HepG2 (cell line): Measurements from ENCODE around the gene LOXL3. TPM values are rescaled to one million over a fixed set of nuclear protein-coding genes. Genes with fewer than 3 reads are reported as not detected.
A peak's percentile ranks its signal among the peaks of the same experiment; 100 is the strongest.

Experiments used
- AKAP8 ChIP-seq: sonication (generic); formaldehyde crosslinking; IDR thresholded peaks from 2 replicates; pipeline ENCODE4 v1.5.1; 2020; ENCODE audit warnings: mild to moderate bottlenecking, missing genetic modification reagents
- ARID4A ChIP-seq: sonication (generic); formaldehyde crosslinking; IDR thresholded peaks from 2 replicates; pipeline ENCODE4 v1.5.0; 2020; ENCODE audit warnings: mild to moderate bottlenecking, missing genetic modification reagents, borderline replicate concordance
- CREM ChIP-seq, 2 experiments: sonication (generic) in 1 of 2; formaldehyde crosslinking in 1 of 2; IDR thresholded peaks; 2 replicates each; pipeline versions ENCODE4 v1.4.0 to v1.6.1; 2016 to 2020; ENCODE audit warnings: antibody characterized with exemption in 1 of 2, mild to moderate bottlenecking in 1 of 2, missing genetic modification reagents in 1 of 2
- KLF15 ChIP-seq: sonication (generic); formaldehyde crosslinking; IDR thresholded peaks from 2 replicates; pipeline ENCODE4 v1.8.1; 2023; ENCODE audit warnings: borderline replicate concordance, mild to moderate bottlenecking, inconsistent platforms, missing genetic modification reagents, mixed read lengths
- MIER2 ChIP-seq: IDR thresholded peaks from 2 replicates; pipeline ENCODE4 v1.6.1; 2016; ENCODE audit warnings: missing biosample characterization, missing genetic modification reagents
- NFE2L2 ChIP-seq: fragments of 150-350 bp; IDR thresholded peaks from 2 replicates; pipeline ENCODE4 v1.6.1; 2014; ENCODE audit warnings: low read length
- NFIC ChIP-seq: IDR thresholded peaks from 2 replicates; pipeline ENCODE4 v1.6.1; 2012; ENCODE audit warnings: mild to moderate bottlenecking, low read length, inconsistent platforms
- ONECUT2 ChIP-seq: sonication (generic); formaldehyde crosslinking; IDR thresholded peaks from 2 replicates; pipeline ENCODE4 v1.4.0; 2020; ENCODE audit warnings: missing genetic modification reagents
- PCBP1 ChIP-seq: fragments of 200-400 bp; formaldehyde crosslinking; IDR thresholded peaks from 2 replicates; pipeline ENCODE4 v1.6.1; 2017; ENCODE audit warnings: mild to moderate bottlenecking, low read depth, low read length, borderline replicate concordance
- REXO4 ChIP-seq: sonication (generic); formaldehyde crosslinking; IDR thresholded peaks from 2 replicates; pipeline ENCODE4 v1.8.0; 2022; ENCODE audit warnings: missing genetic modification reagents, mild to moderate bottlenecking, borderline replicate concordance
- ZNF331 ChIP-seq: sonication (generic); formaldehyde crosslinking; IDR thresholded peaks from 2 replicates; pipeline ENCODE4 v1.4.0; 2020; ENCODE audit warnings: missing genetic modification reagents
- ZNF577 ChIP-seq: sonication (generic); formaldehyde crosslinking; IDR thresholded peaks from 2 replicates; pipeline ENCODE4 v1.4.0; 2020; ENCODE audit warnings: mild to moderate bottlenecking, low read depth, missing genetic modification reagents, borderline replicate concordance
- ZNF747 ChIP-seq: sonication (generic); formaldehyde crosslinking; IDR thresholded peaks from 2 replicates; pipeline ENCODE4 v1.8.1; 2023; ENCODE audit warnings: missing genetic modification reagents, mild to moderate bottlenecking, borderline replicate concordance
- ZNF788 ChIP-seq: sonication (generic); formaldehyde crosslinking; IDR thresholded peaks from 2 replicates; pipeline ENCODE4 v1.5.0; 2020; ENCODE audit warnings: mild to moderate bottlenecking, missing genetic modification reagents, borderline replicate concordance
- ZSCAN25 ChIP-seq: sonication (generic); formaldehyde crosslinking; IDR thresholded peaks from 2 replicates; pipeline ENCODE4 v1.8.0; 2022; ENCODE audit warnings: mild to moderate bottlenecking, missing genetic modification reagents
- polyA plus RNA-seq, 8 experiments: library from polyadenylated mRNA; depleted of rRNA in 3 of 8; stranded (reverse) in 7 of 8; unstranded in 1 of 8; fragments of >200 nt; fragmentation: Illumina TruSeq in 4 of 8; extraction: Trizol in 4 of 8; gene quantifications; 2 replicates each; pipeline versions ENCODE4 v1.2.1 to v1.2.3, GENCODE V29; 2011 to 2016; ENCODE audit warnings: low read depth in 4 of 8, missing spikeins in 1 of 8, mixed read lengths in 1 of 8; ENCODE audit not compliant: insufficient read depth in 1 of 8
- total RNA-seq, 5 experiments: library from RNA; depleted of rRNA; stranded (reverse); fragments of >200 nt; fragmentation: Illumina TruSeq; extraction: Trizol; gene quantifications; 2 replicates each; pipeline ENCODE4 v1.2.3, GENCODE V29; 2016; ENCODE audit warnings: low read depth in 1 of 5
- TF ChIP-seq, protein P1 (sequence below): sonication (generic); IDR thresholded peaks from 2 replicates; pipeline ENCODE4 v1.6.1; 2016; ENCODE audit warnings: low read depth, borderline replicate concordance
- TF ChIP-seq, protein P2 (sequence below): sonication (generic); formaldehyde crosslinking; IDR thresholded peaks from 2 replicates; pipeline ENCODE4 v1.4.0; 2020; ENCODE audit warnings: missing genetic modification reagents, borderline replicate concordance
- TF ChIP-seq, protein P3 (sequence below): IDR thresholded peaks from 2 replicates; pipeline ENCODE4 v1.6.1; 2012; ENCODE audit warnings: low read depth, low read length, improper control_type of control experiment
- TF ChIP-seq, protein P4 (sequence below): sonication (generic); formaldehyde crosslinking; IDR thresholded peaks from 2 replicates; pipeline ENCODE4 v1.4.0; 2020; ENCODE audit warnings: mild to moderate bottlenecking, missing genetic modification reagents

The LOXL3 gene
- total and polyA plus RNA-seq, 2 of the 13 experiments (the other 11 are each of a cell fraction or from before 2014, with no cell fraction given): 0.55 to 6.5 TPM

DNA sequence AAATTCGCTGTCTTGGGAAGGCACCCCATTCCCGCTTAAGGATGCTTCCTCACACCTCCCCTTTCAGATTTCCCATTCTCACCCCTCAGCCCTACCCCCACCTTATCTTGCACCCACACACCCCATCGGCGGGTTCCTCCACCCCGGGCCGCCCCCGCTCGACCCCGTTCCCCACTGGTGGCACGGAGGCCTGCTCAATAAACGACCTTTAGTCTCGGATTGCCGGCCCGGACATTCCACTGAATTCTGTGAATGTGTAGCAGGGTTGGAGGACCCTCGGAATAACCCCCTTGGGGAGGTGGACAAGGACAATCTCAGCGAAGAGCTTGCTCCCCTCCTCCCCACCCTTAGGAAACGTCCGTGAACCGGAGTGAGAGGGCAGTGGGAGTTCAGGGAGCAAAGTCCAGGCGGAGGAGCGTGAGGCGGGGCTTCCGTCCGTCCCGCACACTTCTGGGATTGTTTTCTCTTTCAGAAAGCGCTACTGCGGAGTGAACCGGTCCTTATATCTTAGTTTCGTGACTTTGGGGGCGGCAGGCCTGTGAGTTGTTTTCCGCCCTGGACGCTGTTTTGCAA is 51.5 kb downstream of the LOXL3 start (continued):
- TF ChIP-seq, protein P1, sequence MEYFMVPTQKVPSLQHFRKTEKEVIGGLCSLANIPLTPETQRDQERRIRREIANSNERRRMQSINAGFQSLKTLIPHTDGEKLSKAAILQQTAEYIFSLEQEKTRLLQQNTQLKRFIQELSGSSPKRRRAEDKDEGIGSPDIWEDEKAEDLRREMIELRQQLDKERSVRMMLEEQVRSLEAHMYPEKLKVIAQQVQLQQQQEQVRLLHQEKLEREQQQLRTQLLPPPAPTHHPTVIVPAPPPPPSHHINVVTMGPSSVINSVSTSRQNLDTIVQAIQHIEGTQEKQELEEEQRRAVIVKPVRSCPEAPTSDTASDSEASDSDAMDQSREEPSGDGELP: peak; percentile 32; the same call in 1 of the 2 replicates
- TF ChIP-seq AKAP8 (no peak; the same call in 1 of the 2 replicates), ONECUT2 (CRISPR knock-in tag) (no peak; the same call in 1 of the 2 replicates), ARID4A (CRISPR knock-in tag) (no peak), ZNF788 (CRISPR knock-in tag) (peak; percentile 74; the same call in 1 of the 2 replicates), ZNF747 (CRISPR knock-in tag) (0 out of 2 replicates have a peak, but pooled peaks have one; percentile 19), ZNF331 (CRISPR knock-in tag) (peak; percentile 81; the same call in 1 of the 2 replicates), NFE2L2 (no peak), ZNF577 (CRISPR knock-in tag) (no peak), KLF15 (CRISPR knock-in tag) (peak; percentile 10; the same call in 1 of the 2 replicates), NFIC (no peak), MIER2 (CRISPR knock-in tag) (peak; percentile 59), PCBP1 (no peak), ZSCAN25 (CRISPR knock-in tag) (0 out of 2 replicates have a peak, but pooled peaks have one; percentile 39), REXO4 (CRISPR knock-in tag) (no peak), CREM (IDR thresholded peaks at IDR 0.05) (peak; percentile 75), CREM (CRISPR knock-in tag; IDR thresholded peaks at IDR 0.05) (no peak)
- TF ChIP-seq, protein P2, sequence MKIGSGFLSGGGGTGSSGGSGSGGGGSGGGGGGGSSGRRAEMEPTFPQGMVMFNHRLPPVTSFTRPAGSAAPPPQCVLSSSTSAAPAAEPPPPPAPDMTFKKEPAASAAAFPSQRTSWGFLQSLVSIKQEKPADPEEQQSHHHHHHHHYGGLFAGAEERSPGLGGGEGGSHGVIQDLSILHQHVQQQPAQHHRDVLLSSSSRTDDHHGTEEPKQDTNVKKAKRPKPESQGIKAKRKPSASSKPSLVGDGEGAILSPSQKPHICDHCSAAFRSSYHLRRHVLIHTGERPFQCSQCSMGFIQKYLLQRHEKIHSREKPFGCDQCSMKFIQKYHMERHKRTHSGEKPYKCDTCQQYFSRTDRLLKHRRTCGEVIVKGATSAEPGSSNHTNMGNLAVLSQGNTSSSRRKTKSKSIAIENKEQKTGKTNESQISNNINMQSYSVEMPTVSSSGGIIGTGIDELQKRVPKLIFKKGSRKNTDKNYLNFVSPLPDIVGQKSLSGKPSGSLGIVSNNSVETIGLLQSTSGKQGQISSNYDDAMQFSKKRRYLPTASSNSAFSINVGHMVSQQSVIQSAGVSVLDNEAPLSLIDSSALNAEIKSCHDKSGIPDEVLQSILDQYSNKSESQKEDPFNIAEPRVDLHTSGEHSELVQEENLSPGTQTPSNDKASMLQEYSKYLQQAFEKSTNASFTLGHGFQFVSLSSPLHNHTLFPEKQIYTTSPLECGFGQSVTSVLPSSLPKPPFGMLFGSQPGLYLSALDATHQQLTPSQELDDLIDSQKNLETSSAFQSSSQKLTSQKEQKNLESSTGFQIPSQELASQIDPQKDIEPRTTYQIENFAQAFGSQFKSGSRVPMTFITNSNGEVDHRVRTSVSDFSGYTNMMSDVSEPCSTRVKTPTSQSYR: peak; percentile 85
- TF ChIP-seq, protein P3, sequence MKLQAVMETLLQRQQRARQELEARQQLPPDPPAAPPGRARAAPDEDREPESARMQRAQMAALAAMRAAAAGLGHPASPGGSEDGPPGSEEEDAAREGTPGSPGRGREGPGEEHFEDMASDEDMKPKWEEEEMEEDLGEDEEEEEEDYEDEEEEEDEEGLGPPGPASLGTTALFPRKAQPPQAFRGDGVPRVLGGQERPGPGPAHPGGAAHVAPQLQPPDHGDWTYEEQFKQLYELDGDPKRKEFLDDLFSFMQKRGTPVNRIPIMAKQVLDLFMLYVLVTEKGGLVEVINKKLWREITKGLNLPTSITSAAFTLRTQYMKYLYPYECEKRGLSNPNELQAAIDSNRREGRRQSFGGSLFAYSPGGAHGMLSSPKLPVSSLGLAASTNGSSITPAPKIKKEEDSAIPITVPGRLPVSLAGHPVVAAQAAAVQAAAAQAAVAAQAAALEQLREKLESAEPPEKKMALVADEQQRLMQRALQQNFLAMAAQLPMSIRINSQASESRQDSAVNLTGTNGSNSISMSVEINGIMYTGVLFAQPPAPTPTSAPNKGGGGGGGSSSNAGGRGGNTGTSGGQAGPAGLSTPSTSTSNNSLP: no peak; the same call in 1 of the 2 replicates
- TF ChIP-seq, protein P4, sequence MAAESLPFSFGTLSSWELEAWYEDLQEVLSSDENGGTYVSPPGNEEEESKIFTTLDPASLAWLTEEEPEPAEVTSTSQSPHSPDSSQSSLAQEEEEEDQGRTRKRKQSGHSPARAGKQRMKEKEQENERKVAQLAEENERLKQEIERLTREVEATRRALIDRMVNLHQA (CRISPR knock-in tag): no peak
